Neural cell (in vitro differentiated cells): ENCODE results near the gene GALNT14. TPM values are rescaled to one million over a fixed set of nuclear protein-coding genes. Genes with fewer than 3 reads are reported as not detected.

Experiments
- H2AFZ ChIP-seq: fragments of 200-600, 300-800 bp; sonication (generic), shearing (Covaris generic); 2 replicates; pipeline ENCODE4 v1.6.0; 2014; ENCODE audit warnings: low read depth, mild to moderate bottlenecking, antibody characterized with exemption, low read length, moderate library complexity
- H3F3A ChIP-seq: fragments of 200-600 bp; shearing (Covaris generic); 2 replicates; pipeline ENCODE4 v1.6.1; 2016; ENCODE audit warnings: mild to moderate bottlenecking, moderate library complexity, mixed read lengths, antibody characterized with exemption, low read length; ENCODE audit not compliant: insufficient read depth, poor library complexity, severe bottlenecking
- H3K27ac ChIP-seq: fragments of 200-600, 300-800 bp; sonication (generic), shearing (Covaris generic); 2 replicates; pipeline ENCODE4 v1.5.1; 2014; ENCODE audit warnings: mild to moderate bottlenecking, low read length, moderate library complexity
- H3K27me3 ChIP-seq: fragments of 300-800, 200-600 bp; sonication (generic), shearing (Covaris generic); 2 replicates; pipeline ENCODE4 v1.6.0; 2014; ENCODE audit warnings: mild to moderate bottlenecking, low read depth, low read length, moderate library complexity; ENCODE audit not compliant: insufficient read depth
- H3K36me3 ChIP-seq: fragments of 300-800, 200-600 bp; sonication (generic), shearing (Covaris generic); 2 replicates; pipeline ENCODE4 v1.5.1; 2014; ENCODE audit warnings: mild to moderate bottlenecking, antibody characterized with exemption, low read length, moderate library complexity; ENCODE audit not compliant: insufficient read depth
- H3K4me2 ChIP-seq: fragments of 300-800, 200-600 bp; sonication (generic), shearing (Covaris generic); 2 replicates; pipeline ENCODE4 v1.6.0; 2014; ENCODE audit warnings: mild to moderate bottlenecking, low read length
- H3K4me3 ChIP-seq: fragments of 300-800, 200-600 bp; sonication (generic), shearing (Covaris generic); 2 replicates; pipeline ENCODE4 v1.5.1; 2014; ENCODE audit warnings: mild to moderate bottlenecking, low read length, moderate library complexity
- H3K79me2 ChIP-seq: fragments of 200-600 bp; shearing (Covaris generic); replicated peaks from 2 replicates; pipeline ENCODE4 v1.6.0; 2014; ENCODE audit warnings: mild to moderate bottlenecking, low read length, moderate library complexity; ENCODE audit not compliant: insufficient read depth
- H3K9ac ChIP-seq: fragments of 300-800, 200-600 bp; sonication (generic), shearing (Covaris generic); 2 replicates; pipeline ENCODE4 v1.6.1; 2016; ENCODE audit warnings: mild to moderate bottlenecking, low read length, mixed read lengths
- H3K9me2 ChIP-seq: fragments of 200-600 bp; shearing (Covaris generic); 2 replicates; pipeline ENCODE4 v1.6.1; 2016; ENCODE audit warnings: mild to moderate bottlenecking, low read length, mixed read lengths; ENCODE audit not compliant: insufficient read depth
- H3K9me3 ChIP-seq: fragments of 200-600, 300-800 bp; sonication (generic), shearing (Covaris generic); 2 replicates; pipeline ENCODE4 v1.6.1; 2016; ENCODE audit warnings: mild to moderate bottlenecking, mixed run types, low read length, moderate library complexity, mixed read lengths
- H4K20me1 ChIP-seq: fragments of 200-600 bp; shearing (Covaris generic); 2 replicates; pipeline ENCODE4 v1.6.1; 2016; ENCODE audit warnings: mild to moderate bottlenecking, mixed run types; ENCODE audit not compliant: insufficient read depth
- EP300 ChIP-seq: fragments of 450-650 bp; conservative IDR thresholded peaks from 2 replicates; pipeline ENCODE4 v1.6.1; 2014; ENCODE audit warnings: antibody characterized with exemption, mild to moderate bottlenecking, moderate library complexity; ENCODE audit not compliant: poor library complexity, severe bottlenecking
- EZH2 ChIP-seq: fragments of 200-600, 300-800 bp; shearing (Covaris generic), sonication (generic); IDR thresholded peaks from 2 replicates; pipeline ENCODE4 v1.6.1; 2014; ENCODE audit warnings: antibody characterized with exemption, low read length, borderline replicate concordance, mild to moderate bottlenecking; ENCODE audit not compliant: insufficient read depth, poor library complexity, severe bottlenecking
- MXI1 ChIP-seq: fragments of 450-650 bp; conservative IDR thresholded peaks from 2 replicates; pipeline ENCODE4 v1.6.1; 2014; ENCODE audit warnings: antibody characterized with exemption, mild to moderate bottlenecking; ENCODE audit not compliant: poor library complexity, severe bottlenecking
- POLR2AphosphoS5 ChIP-seq: IDR thresholded peaks from 2 replicates; pipeline ENCODE4 v1.6.1; 2012
- RAD21 ChIP-seq: fragments of 450-650 bp; conservative IDR thresholded peaks from 2 replicates; pipeline ENCODE4 v1.6.1; 2014; ENCODE audit warnings: antibody characterized with exemption, mild to moderate bottlenecking, moderate library complexity
- SMC3 ChIP-seq: fragments of 450-650 bp; conservative IDR thresholded peaks from 2 replicates; pipeline ENCODE4 v1.6.1; 2014; ENCODE audit warnings: antibody characterized with exemption, mild to moderate bottlenecking, moderate library complexity; ENCODE audit not compliant: poor library complexity
- TAF1 ChIP-seq: IDR thresholded peaks from 2 replicates; pipeline ENCODE4 v1.6.1; 2012; ENCODE audit warnings: low read depth
- polyA plus RNA-seq: library from polyadenylated mRNA; depleted of rRNA; stranded (reverse); fragments of >200 nt; gene quantifications from 2 replicates; pipeline ENCODE4 v1.2.3, GENCODE V29; 2014
- TF ChIP-seq, protein P1 (sequence below): fragments of 450-650 bp; IDR thresholded peaks from 2 replicates; pipeline ENCODE4 v1.5.1; 2014; ENCODE audit warnings: antibody characterized with exemption, mild to moderate bottlenecking, moderate library complexity; ENCODE audit not compliant: poor library complexity, severe bottlenecking
- TF ChIP-seq, protein P2 (sequence below): IDR thresholded peaks from 2 replicates; pipeline ENCODE4 v1.6.1; 2012; ENCODE audit warnings: borderline replicate concordance

GALNT14 gene
- polyA plus RNA-seq, 1 donor from 2014 or later, result 15.9 TPM

DNA sequence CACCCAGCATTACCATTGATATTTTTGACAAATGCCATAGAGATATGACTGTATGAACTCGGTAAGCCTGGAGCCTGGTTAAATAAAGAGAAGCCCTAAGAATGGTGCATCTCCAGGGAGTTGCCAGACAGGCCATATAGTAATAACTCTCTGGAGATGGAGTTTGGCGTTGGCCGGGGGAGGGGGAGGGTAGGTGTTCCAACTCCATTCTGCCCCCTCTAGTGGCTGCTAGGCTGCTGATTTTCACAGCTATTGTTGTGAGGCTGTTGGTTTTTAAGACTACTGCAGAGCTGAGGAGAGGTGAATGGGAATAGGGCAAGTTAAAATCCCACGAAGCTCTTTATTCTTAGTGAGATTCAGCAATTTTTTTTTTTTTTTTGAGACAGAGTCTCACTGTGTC, 99.9 kb downstream of the GALNT14 start:
- TF ChIP-seq EZH2 (no peak), SMC3 (no peak), TAF1 (no peak), EP300 (no peak), MXI1 (no peak), POLR2AphosphoS5 (no peak), RAD21 (no peak)
- TF ChIP-seq, protein P1, sequence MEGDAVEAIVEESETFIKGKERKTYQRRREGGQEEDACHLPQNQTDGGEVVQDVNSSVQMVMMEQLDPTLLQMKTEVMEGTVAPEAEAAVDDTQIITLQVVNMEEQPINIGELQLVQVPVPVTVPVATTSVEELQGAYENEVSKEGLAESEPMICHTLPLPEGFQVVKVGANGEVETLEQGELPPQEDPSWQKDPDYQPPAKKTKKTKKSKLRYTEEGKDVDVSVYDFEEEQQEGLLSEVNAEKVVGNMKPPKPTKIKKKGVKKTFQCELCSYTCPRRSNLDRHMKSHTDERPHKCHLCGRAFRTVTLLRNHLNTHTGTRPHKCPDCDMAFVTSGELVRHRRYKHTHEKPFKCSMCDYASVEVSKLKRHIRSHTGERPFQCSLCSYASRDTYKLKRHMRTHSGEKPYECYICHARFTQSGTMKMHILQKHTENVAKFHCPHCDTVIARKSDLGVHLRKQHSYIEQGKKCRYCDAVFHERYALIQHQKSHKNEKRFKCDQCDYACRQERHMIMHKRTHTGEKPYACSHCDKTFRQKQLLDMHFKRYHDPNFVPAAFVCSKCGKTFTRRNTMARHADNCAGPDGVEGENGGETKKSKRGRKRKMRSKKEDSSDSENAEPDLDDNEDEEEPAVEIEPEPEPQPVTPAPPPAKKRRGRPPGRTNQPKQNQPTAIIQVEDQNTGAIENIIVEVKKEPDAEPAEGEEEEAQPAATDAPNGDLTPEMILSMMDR, result no peak
- TF ChIP-seq, protein P2, sequence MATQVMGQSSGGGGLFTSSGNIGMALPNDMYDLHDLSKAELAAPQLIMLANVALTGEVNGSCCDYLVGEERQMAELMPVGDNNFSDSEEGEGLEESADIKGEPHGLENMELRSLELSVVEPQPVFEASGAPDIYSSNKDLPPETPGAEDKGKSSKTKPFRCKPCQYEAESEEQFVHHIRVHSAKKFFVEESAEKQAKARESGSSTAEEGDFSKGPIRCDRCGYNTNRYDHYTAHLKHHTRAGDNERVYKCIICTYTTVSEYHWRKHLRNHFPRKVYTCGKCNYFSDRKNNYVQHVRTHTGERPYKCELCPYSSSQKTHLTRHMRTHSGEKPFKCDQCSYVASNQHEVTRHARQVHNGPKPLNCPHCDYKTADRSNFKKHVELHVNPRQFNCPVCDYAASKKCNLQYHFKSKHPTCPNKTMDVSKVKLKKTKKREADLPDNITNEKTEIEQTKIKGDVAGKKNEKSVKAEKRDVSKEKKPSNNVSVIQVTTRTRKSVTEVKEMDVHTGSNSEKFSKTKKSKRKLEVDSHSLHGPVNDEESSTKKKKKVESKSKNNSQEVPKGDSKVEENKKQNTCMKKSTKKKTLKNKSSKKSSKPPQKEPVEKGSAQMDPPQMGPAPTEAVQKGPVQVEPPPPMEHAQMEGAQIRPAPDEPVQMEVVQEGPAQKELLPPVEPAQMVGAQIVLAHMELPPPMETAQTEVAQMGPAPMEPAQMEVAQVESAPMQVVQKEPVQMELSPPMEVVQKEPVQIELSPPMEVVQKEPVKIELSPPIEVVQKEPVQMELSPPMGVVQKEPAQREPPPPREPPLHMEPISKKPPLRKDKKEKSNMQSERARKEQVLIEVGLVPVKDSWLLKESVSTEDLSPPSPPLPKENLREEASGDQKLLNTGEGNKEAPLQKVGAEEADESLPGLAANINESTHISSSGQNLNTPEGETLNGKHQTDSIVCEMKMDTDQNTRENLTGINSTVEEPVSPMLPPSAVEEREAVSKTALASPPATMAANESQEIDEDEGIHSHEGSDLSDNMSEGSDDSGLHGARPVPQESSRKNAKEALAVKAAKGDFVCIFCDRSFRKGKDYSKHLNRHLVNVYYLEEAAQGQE, result no peak
- Histone ChIP-seq H3K79me2 (no peaks in the 10 kb centered on the region), H3K9me3 (peaks cover 12% of the 10 kb centered on the region), H3K9me2 (no peaks in the 10 kb centered on the region), H3K4me3 (no peak overlapping the region), H2AFZ (no peak overlapping the region), H3K27ac (no peak overlapping the region), H3K9ac (no peak overlapping the region), H3F3A (no peaks in the 10 kb centered on the region), H3K4me2 (no peak overlapping the region), H4K20me1 (no peaks in the 10 kb centered on the region), H3K36me3 (no peaks in the 10 kb centered on the region), H3K27me3 (no peaks in the 10 kb centered on the region)

DNA sequence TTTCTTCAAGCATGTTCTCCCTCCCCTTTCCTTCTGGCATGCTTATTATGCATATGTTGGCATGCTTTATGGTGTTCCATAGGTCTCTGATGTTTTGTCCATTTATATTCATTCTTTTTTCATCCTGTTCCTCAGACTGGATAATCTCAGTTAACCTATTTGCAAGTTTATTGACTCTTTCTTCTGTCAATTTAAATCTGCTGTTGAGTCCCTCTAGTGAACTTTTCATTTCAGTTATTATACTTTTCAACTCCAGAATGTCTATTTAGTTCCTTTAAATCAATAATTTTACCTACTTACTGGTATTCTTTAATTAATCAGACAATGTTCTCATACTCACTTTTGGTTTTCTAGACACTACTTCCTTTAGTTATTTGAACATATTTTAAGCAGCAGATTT, 101.2 kb downstream of the GALNT14 start:
- no peaks in the 10 kb centered on the region for H3K36me3 ChIP-seq
- no peak overlapping the region for H3K4me2 ChIP-seq
- no peaks in the 10 kb centered on the region for H3K27me3 ChIP-seq
- H3K9me3 ChIP-seq, result peaks cover 12% of the 10 kb centered on the region
- H2AFZ ChIP-seq, result no peak overlapping the region
- H3F3A ChIP-seq, result no peaks in the 10 kb centered on the region
- H3K9me2 ChIP-seq, result no peaks in the 10 kb centered on the region
- H3K9ac ChIP-seq, result no peak overlapping the region
- TF ChIP-seq MXI1 (no peak), RAD21 (no peak), EZH2 (no peak), TAF1 (no peak), EP300 (no peak), POLR2AphosphoS5 (no peak), SMC3 (no peak)
- TF ChIP-seq, protein P2, result no peak
- TF ChIP-seq, protein P1, result no peak
- no peak overlapping the region for H3K27ac ChIP-seq
- H3K4me3 ChIP-seq, result no peak overlapping the region
- H4K20me1 ChIP-seq, result no peaks in the 10 kb centered on the region
- no peaks in the 10 kb centered on the region for H3K79me2 ChIP-seq
